ENCODE data around the gene TMPRSS7. TPM values are rescaled to one million over a fixed set of nuclear protein-coding genes. Genes with fewer than 3 reads are reported as not detected.

The TMPRSS7 gene
- total and polyA plus RNA-seq, 2 of the 8 experiments (the other 6 are each of a cell fraction or from before 2014, with no cell fraction given) = not detected

DNA sequence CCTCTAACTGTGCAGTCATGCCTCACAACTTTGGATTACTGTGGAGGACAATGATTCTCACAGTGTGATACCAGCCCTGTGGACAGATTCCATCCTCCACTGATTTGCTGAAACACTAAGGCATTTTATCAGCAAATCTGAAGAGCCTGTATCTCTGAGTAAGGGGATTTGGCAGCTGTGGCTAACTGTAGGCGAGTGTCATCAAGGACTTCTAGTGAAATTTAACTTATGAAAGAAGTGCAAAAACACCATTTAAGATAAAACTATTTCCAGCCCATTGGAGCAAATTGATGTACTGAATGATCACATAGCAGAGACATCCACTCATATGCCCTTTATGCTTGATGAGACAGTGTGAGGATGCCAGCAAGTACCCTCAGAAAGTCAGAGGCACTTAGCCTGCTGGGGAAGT is 13.9 kb upstream of the TMPRSS7 start:
- H2BK12ac ChIP-seq (ENCODE audit: low read depth, low read length) = no peak overlapping the region
- H3K79me2 ChIP-seq (ENCODE audit: control insufficient read depth in 1 of 2, insufficient read depth in 2 of 2, low read length in 2 of 2) = no peaks in the 10 kb centered on the region
- no peak overlapping the region for H3K4ac ChIP-seq (replicated peaks; ENCODE audit: insufficient read length, low read depth, low read length)
- H3K4me3 ChIP-seq (ENCODE audit: extremely low read depth in 1 of 4, insufficient read depth in 2 of 4, low read depth in 3 of 4, low read length in 4 of 4) = no peak overlapping the region
- H2BK120ac ChIP-seq (replicated peaks; ENCODE audit: low read depth, low read length) = no peak overlapping the region
- no peaks in the 10 kb centered on the region for H4K20me1 ChIP-seq (replicated peaks in 1 of 2; ENCODE audit: control insufficient read depth in 1 of 2, insufficient read depth in 2 of 2, low read length in 2 of 2)
- H4K5ac ChIP-seq (ENCODE audit: insufficient read length, low read depth, low read length) = no peak overlapping the region
- H3K4me2 ChIP-seq (ENCODE audit: insufficient read depth in 1 of 2, low read depth in 2 of 2, low read length in 2 of 2) = no peak overlapping the region
- no peak overlapping the region for H4K91ac ChIP-seq (replicated peaks; ENCODE audit: insufficient read length, low read length)
- no peak overlapping the region for H3K18ac ChIP-seq (ENCODE audit: extremely low read depth, low read length)
- H3K23me2 ChIP-seq (ENCODE audit: low read depth, low read length) = no peaks in the 10 kb centered on the region
- no peak overlapping the region for H2AFZ ChIP-seq (ENCODE audit: low read length)
- no peak overlapping the region for H4K8ac ChIP-seq (ENCODE audit: extremely low read depth, insufficient read depth, low read length)
- WGBS, 2 experiments (ENCODE audit: extremely low coverage in 1 of 2, insufficient coverage in 1 of 2, insufficient read length in 1 of 2, insufficient replicate concordance in 2 of 2, low coverage in 1 of 2, low lambda C conversion rate in 2 of 2, missing lambda C conversion rate in 1 of 2) = 100% methylated on average over 1 of the region's 1 CpG; no CpG with 5 or more reads in 1 of the 2 experiments
- no peak overlapping the region for H3K56ac ChIP-seq (replicated peaks; ENCODE audit: insufficient read length, low read depth, low read length)
- FAIRE-seq (no peak), DNase-seq (ENCODE audit: low read depth in 1 of 2, low spot score in 2 of 2) (no peak)
- H3K9me3 ChIP-seq (ENCODE audit: insufficient read depth in 2 of 2, low read depth in 1 of 2, low read length in 1 of 2) = no peaks in the 10 kb centered on the region
- no peaks in the 10 kb centered on the region for H3K79me1 ChIP-seq (ENCODE audit: low read depth, low read length)
- H3K4me1 ChIP-seq (replicated peaks in 1 of 4; ENCODE audit: control insufficient read depth in 3 of 4, insufficient read depth in 4 of 4, low read length in 3 of 4) = no peaks in the 10 kb centered on the region
- no peak overlapping the region for H2BK20ac ChIP-seq (ENCODE audit: low read length)
- no peak overlapping the region for H2BK15ac ChIP-seq (ENCODE audit: low read length)
- no peak overlapping the region for H3K9ac ChIP-seq (replicated peaks in 1 of 4; ENCODE audit: extremely low read depth in 1 of 4, low read depth in 3 of 4, low read length in 3 of 4)
- H3K23ac ChIP-seq (ENCODE audit: insufficient read length) = no peak overlapping the region
- no peak overlapping the region for H2AK5ac ChIP-seq (ENCODE audit: low read depth, low read length)
- POLR2A ChIA-PET (ENCODE audit: partially characterized antibody) = no interaction called here
- CTCF ChIA-PET (ENCODE audit: partially characterized antibody) = interaction anchor here (1.1 to 4.2 kb wide), 3 partner anchors 8 to 31 kb away, joined by 5 to 15 read pairs (median 13); no protein-coding TSS in a partner anchor
- H3K27me3 ChIP-seq (replicated peaks in 1 of 4; ENCODE audit: control insufficient read depth in 3 of 4, extremely low read depth in 1 of 4, insufficient read depth in 3 of 4, low read length in 3 of 4) = no peaks in the 10 kb centered on the region
- H3K27ac ChIP-seq (ENCODE audit: low read depth, low read length) = no peak overlapping the region
- H3K14ac ChIP-seq (ENCODE audit: insufficient read length) = no peak overlapping the region
- no peak overlapping the region for H2BK5ac ChIP-seq (ENCODE audit: low read depth, low read length)
- no peaks in the 10 kb centered on the region for H3K36me3 ChIP-seq (ENCODE audit: control insufficient read depth in 2 of 4, insufficient read depth in 4 of 4, low read length in 3 of 4)
- TF ChIP-seq, protein P1, sequence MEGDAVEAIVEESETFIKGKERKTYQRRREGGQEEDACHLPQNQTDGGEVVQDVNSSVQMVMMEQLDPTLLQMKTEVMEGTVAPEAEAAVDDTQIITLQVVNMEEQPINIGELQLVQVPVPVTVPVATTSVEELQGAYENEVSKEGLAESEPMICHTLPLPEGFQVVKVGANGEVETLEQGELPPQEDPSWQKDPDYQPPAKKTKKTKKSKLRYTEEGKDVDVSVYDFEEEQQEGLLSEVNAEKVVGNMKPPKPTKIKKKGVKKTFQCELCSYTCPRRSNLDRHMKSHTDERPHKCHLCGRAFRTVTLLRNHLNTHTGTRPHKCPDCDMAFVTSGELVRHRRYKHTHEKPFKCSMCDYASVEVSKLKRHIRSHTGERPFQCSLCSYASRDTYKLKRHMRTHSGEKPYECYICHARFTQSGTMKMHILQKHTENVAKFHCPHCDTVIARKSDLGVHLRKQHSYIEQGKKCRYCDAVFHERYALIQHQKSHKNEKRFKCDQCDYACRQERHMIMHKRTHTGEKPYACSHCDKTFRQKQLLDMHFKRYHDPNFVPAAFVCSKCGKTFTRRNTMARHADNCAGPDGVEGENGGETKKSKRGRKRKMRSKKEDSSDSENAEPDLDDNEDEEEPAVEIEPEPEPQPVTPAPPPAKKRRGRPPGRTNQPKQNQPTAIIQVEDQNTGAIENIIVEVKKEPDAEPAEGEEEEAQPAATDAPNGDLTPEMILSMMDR (IDR thresholded peaks at IDR 0.05; ENCODE audit: control extremely low read depth in 1 of 3, insufficient read depth in 1 of 3, low read depth in 1 of 3, low read length in 3 of 3) = no peak
- no peak for TF ChIP-seq GABPA (IDR thresholded peaks at IDR 0.05; ENCODE audit: borderline replicate concordance, insufficient read depth, low read length)
- no peak for TF ChIP-seq CEBPB (IDR thresholded peaks at IDR 0.05; ENCODE audit: low read depth, low read length)
- TF ChIP-seq BACH1 (IDR thresholded peaks at IDR 0.05; ENCODE audit: low read length) = no peak
- TF ChIP-seq TEAD4 (IDR thresholded peaks at IDR 0.05; ENCODE audit: low read depth, low read length) = no peak
- no peak for TF ChIP-seq YY1 (IDR thresholded peaks at IDR 0.05; ENCODE audit: low read depth, low read length)
- TF ChIP-seq RNF2 (IDR thresholded peaks at IDR 0.05; ENCODE audit: borderline replicate concordance, low read depth, low read length, missing control alignments, poor library complexity, severe bottlenecking) = no peak
- no peak for TF ChIP-seq SIRT6 (IDR thresholded peaks at IDR 0.05; ENCODE audit: low read length)
- no peak for TF ChIP-seq POLR2A (IDR thresholded peaks at IDR 0.05; ENCODE audit: control extremely low read depth in 1 of 2, low read depth in 2 of 2, low read length in 2 of 2)
- no peak for TF ChIP-seq POU5F1 (IDR thresholded peaks at IDR 0.05; ENCODE audit: low read depth, low read length)
- TF ChIP-seq PHF8 (conservative IDR thresholded peaks at IDR 0.05; ENCODE audit: low read depth, low read length) = no peak
- no peak for TF ChIP-seq ZNF274 (IDR thresholded peaks at IDR 0.05; ENCODE audit: borderline replicate concordance, extremely low read depth, low read length)
- no peak for TF ChIP-seq CREB1 (IDR thresholded peaks at IDR 0.05)
